GM21367 (cell line): ENCODE measurements around the gene MIEN1.
"Not testable (repeated sequence)": the region's sequence is repeated elsewhere in the genome, so short reads cannot be mapped to it uniquely, and the experiment has no call there.

Experiments
- ATAC-seq: cut with Tn5 transposase; IDR thresholded peaks from one replicate; pipeline ENCODE4 v1.9.1; 2021; ENCODE audit not compliant: unreplicated experiment

MIEN1 gene

DNA sequence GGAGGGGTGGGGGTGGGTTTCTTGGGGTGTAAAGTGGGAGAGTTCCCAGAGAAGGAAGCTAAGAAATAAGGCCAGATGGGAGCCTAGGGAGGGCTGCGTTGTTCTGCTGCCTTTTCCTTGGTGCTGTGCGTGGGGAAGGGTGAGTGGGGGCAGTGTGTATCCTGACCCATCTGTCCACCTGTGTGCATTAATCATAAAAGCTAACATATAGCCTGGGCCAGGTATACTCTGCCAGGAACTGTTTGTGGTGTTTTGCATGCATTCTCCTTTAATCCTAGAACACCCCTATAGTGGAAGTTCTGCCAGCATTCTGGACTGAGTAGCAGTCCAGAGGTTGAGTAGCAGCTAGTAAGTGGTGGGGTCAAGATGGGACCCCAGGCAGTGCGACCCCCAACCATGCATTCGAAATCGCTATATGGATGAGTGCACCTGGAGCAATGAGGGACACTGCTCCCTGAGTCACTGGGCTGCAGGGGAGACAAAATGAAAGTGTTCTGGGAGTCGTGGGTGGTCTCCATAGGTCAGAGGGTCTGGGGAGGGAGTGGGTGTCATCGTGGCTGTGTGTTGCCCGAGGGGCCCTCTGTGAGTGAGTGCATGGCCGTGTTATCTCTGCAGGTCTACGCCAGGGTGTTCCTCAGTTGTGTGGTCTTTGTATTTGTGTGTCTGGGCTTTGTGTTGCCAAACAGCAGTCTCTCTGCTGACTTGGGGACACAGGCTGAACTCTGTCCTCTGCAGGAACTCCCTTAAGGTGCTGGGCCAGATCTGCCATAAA, 29.1 kb downstream of the MIEN1 start:
- ATAC-seq = no peak

DNA sequence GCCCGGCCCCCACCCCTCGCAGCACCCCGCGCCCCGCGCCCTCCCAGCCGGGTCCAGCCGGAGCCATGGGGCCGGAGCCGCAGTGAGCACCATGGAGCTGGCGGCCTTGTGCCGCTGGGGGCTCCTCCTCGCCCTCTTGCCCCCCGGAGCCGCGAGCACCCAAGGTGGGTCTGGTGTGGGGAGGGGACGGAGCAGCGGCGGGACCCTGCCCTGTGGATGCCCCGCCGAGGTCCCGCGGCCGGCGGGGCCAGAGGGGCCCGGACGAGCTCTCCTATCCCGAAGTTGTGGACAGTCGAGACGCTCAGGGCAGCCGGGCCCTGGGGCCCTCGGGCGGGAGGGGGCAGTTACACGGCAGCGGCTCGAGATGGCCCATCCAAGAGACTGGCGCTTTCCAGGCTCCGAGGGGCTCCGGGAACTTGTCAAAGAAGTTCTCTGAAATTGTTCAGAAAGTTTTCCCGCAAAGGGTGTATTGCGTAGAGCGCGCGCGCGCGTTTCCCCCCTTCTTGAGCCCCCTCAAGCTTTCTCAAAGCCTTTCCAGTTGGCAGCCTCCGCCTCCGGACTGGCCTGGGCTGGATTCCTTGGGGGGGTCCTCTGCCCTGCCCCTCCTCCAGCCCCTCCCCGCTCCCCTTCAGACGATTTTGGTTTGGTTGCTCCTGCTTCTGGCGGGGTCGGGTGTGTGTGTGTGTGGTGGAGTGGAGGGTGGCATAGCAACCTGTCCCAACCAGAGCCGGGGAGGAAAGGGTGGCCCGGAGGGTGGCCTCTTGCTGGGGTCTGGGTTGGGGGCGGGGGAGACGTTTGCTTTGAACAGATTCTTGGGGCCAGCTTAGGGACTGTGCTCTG, 30.0 kb downstream of the MIEN1 start:
- ATAC-seq = no peak

DNA sequence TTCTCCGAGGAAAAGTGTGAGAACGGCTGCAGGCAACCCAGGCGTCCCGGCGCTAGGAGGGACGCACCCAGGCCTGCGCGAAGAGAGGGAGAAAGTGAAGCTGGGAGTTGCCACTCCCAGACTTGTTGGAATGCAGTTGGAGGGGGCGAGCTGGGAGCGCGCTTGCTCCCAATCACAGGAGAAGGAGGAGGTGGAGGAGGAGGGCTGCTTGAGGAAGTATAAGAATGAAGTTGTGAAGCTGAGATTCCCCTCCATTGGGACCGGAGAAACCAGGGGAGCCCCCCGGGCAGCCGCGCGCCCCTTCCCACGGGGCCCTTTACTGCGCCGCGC, 30.5 kb downstream of the MIEN1 start, which contains the start of gene ERBB2:
Gene ERBB2, plus strand, starts transcription at position 247 of the 330 bp plus-strand sequence. CDS start 175 bp downstream, outside the sequence.
- ATAC-seq = no peak

DNA sequence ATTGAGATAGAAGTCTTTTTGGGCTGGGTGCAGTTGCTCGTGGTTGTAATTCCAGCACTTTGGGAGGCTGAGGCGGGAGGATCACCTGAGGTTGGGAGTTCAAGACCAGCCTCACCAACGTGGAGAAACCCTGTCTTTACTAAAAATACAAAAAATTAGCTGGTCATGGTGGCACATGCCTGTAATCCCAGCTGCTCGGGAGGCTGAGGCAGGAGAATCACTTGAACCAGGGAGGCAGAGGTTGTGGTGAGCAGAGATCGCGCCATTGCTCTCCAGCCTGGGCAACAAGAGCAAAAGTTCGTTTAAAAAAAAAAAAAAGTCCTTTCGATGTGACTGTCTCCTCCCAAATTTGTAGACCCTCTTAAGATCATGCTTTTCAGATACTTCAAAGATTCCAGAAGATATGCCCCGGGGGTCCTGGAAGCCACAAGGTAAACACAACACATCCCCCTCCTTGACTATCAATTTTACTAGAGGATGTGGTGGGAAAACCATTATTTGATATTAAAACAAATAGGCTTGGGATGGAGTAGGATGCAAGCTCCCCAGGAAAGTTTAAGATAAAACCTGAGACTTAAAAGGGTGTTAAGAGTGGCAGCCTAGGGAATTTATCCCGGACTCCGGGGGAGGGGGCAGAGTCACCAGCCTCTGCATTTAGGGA, 31.0 kb downstream of the MIEN1 start:
- not testable (repeated sequence) for ATAC-seq

DNA sequence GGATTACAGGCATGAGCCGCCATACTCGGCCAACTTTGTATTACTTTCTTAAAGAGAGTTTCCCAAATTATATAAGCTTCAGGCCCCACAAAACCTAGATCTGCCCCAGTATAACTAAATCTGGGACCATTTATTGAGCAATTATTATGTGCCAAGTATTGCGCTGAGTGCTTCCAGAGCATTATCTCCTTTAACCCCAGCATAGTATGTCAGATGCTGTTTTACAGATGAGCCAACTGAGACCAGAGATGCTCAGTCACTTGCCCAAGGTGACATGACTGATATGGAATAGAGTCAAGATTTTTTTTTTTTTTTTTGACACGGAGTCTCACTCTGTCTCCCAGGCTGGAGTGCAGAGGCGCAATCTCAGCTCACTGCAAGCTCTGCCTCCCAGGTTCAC, 32.4 kb downstream of the MIEN1 start:
- no peak for ATAC-seq

DNA sequence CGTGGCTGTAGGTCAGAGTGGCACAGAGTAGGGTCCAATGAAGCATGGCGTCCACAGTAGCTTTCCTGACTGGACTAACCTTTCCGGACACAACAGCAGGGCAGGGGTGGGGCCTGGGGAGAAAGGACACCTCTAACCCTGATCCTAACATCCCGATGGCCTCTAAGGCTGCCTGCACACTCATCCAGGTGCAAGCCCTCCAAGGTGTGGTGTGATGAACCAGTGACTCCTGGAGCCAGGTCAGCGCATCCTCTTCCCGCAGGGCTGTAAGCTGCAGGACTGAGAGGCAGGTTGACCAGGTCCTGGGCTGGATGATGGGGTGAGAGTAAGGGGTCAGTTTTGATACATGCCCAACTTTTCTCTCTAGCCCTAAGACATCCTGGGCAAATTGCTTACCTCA, 33.6 kb downstream of the MIEN1 start:
- ATAC-seq = no peak

DNA sequence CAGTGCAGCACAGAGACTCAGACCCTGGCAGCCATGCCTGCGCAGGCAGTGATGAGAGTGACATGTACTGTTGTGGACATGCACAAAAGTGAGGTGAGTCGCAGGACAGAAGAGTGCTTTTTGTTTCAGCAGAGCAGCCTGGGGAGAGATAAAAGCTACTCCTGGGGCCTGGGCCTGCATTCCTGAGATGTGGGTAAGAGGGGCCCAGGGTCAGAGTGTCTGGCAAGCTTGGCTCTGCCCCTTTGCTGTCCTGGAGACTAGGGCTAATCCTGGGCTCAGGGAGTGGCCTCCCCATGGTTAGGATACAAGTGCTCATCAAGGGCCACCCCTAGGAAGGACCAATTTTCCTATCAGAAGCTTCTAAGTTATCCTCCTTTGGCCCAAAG, 35.2 kb downstream of the MIEN1 start:
- ATAC-seq = no peak

DNA sequence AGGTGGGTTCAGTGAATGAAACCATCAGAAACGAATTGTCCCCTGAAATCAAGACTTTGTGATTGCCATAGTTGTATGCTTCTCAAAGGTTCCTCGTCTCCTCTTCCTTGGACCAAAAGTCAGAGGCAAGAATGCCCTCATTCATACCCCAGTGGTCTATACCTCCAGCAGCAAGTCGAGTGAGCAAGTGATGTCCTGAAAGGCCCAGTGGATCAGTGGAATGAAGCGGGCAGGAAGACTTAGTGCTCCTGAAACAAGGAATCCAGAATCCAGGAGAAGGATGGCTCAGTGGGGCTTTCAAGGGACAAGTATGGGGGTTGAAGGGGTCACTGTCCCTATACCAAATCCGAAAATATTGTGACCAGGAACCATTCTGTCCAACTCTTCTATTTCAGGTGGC, 35.7 kb downstream of the MIEN1 start:
- ATAC-seq = no peak

DNA sequence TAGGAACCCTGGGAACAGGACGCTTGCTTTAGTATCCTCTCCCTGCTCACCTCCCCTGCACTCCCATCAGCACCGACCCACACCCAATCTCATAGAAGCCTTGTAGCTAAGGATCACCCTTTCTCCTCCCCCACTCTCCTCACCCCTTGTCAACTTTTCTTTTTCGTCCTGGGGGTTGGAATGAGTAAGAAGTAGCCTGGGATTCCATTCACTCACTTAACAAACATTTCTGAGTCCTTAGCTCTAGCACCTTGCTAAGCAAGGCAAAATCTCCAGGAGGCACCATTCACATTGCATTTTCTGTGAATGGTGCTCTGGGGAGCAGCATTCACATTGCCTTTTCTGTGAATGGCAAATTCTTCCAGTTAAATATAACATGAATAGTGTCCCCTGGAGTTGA, 41.4 kb downstream of the MIEN1 start:
- ATAC-seq = no peak

DNA sequence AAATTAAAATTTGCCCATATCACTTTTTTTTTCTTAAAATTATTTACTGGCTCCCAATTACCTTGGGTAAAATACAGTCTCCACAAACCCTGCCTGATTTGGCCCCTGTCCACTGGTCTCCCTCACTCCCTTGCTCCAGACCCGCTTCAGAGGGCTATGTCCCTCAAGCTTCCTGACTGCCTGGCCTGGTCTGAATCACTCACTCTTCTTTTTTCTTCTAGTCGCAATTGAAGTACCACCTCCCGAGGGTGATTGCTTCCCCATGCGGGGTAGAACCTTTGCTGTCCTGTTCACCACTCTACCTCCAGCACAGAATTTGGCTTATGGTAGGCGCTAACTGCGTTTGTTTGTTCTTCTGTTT, 41.9 kb downstream of the MIEN1 start:
- no peak for ATAC-seq

DNA sequence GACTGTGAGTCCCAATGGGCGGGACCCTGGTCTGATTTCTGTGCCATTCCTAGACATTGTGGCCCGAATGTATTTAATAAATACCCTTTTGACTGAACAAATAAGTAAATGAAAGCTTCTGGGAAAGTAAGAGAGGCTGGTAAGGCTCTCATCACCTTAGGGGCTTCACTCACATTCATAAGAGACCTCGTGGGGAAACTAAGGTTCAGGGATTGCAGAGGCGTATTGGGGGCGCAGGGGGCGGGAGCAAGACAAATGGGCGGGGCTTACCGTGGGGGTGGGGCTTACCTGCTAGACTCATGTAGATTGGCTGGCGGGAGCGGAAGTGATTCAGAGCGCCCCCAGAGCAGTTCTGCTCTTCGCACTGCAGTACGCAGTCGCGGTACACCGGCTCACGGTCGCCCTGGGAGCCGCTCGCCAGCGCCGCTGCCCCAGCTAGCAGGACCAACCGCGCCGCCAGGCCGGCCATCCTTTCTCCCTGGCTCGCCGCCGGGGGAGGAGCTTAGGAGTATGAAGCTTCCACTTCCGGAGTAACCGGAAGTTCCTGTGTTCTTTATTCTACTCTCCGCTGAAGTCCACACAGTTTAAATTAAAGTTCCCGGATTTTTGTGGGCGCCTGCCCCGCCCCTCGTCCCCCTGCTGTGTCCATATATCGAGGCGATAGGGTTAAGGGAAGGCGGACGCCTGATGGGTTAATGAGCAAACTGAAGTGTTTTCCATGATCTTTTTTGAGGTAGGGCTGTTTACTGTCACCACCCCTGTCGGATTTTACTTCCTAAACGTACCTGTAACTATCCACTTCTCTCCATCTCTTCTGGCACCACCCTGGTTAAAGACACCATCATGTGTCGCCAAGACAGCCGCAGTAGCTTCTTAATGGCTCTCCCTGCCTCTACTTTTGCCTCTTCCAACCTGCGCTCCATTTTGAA, 42.5 kb downstream of the MIEN1 start, which contains the start of gene PGAP3:
Gene PGAP3, minus strand, starts transcription at position 512 of the 929 bp plus-strand sequence. Its CDS starts 43 bp downstream, at position 469.
- ATAC-seq = peak; percentile 66

DNA sequence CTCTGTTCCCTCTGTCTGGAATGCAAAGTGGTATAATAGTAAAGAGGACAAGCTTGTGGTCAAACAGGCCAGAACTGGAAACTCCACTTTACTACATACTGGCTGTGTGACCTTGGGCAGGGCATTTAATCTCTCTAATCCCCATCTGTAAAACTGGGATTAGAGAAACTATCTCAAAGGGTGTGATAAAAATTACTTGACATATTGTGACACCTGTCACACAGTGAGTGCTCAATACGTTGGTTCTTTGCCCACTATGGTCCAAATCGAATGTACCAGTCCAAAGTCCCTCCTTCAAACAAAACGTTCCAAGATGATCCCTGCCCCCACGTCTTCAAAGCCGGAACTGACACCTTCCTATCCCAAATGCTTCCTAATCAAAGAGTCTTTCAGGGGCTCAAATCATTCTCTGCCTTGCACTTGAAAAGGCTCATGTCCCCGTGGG, 43.2 kb downstream of the MIEN1 start:
- ATAC-seq = no peak

DNA sequence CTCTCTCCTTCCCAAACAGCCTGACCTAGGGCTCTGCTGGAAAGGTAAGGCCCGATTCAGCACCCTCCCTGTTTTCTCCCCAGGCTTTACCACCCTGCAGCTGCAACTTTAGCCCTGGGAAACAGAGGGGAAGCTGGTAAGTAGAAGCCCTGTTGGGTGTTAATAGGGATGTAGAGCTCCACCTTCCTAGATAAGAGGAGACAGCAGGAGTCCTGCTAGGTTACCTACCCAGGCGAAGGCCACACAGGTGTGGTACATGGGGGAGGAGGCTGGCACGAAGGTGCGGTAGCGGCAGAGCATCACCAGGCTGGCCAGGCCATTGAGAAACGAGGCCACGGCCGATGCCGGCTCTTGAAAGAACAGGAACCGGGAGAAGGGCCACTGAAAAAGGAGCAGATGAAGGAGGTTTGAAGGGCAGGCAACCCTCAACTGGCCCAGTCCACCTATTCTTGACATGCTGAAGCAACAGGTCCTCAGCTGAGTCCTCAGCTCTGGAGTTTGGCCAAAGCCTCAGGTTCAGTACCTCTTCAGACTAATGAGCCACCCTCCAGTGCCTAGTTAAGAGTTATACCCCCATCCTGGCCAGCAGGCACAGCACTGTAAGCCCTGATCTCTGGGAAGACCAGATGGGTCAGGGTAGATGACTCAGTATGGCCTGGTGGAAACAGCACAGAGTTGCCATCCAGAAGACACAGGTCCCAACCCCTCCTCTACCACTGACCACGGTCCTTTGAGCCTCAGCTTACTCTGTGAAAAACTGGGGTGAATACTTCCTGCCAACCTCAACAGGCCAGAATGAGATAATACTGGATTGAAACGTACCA, 45.8 kb downstream of the MIEN1 start:
- ATAC-seq = no peak

DNA sequence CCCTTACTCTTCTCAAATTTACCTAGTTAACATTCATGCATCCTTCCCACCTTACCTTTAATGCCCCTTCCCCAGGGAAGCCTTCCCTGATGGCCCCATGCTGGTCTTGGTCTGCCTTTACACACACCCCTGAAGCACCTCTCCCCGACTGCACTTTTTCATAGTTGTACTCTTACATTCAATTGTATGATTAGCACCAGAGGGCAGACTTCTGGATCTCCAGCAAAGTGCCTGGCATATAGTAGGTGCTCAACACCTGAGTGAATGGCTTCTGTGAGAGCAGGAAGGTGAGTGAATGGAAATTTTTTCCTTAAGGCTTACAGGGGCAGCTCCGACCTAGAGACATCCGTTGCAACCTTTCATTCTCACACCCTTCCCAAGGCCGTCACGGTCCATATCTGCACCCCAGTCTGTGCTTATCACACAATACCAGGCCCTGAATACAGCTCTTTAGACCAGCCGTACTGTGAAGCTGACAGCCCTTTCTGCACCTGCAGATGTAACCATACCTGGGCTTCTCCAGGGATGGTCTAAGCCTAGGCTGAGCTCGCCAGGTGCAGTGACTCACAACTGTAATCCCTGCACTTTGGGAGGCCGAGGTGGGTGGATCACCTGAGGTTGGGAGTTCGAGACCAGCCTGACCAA, 46.9 kb downstream of the MIEN1 start:
- ATAC-seq = no peak

DNA sequence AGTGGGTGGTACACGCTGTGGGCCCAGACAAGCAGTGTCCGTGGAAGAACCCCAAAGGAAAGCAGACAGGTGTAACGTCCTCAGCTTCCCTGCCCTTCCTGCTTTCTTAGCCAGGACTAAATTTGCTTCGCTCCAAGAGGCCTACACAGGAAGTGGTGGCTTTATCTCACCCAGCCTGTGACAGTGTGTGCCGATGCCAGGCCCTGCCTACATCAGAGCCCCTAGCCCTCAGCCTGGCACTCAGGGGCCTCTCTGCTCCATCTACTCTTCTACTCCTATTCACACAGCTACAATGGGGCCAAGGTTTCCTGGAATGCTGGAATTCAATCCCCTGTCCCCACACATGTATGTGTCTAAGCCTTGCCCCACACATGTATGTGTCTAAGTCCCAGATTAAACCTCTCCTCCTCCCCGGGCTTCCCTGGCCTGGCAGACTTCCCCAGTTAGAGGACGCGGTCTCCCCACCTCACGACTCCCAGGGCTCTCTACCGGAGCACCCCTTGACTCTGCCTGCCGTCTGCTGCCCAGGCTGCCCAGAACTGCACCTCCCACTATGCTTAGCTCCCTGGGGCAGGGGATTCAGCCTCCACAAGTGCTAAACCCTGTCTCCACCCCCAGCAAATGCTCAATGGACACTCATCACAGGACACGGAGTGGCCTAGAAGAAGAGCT, 50.7 kb downstream of the MIEN1 start:
- no peak for ATAC-seq
